ENCODE measurements around the gene TP53TG3D.
A peak's percentile ranks its signal among the peaks of the same experiment; 100 is the strongest.
"Not testable (repeated sequence)": the region's sequence is repeated elsewhere in the genome, so short reads cannot be mapped to it uniquely, and the experiment has no call there.

TP53TG3D gene

GRCh38 chr16:32252986-32253385 lies at the start of gene TP53TG3D:
Gene TP53TG3D, plus strand, starts transcription at chr16:32253286. Its CDS starts 68 bp downstream, at chr16:32253354.
- DNase-seq = not testable (repeated sequence)

- not testable (repeated sequence) for DNase-seq
Observed at GRCh38 chr16:32253507-32253906, 421 bp downstream of the TP53TG3D start.

GRCh38 chr16:32261526-32261925 lies 8.4 kb downstream of the TP53TG3D start:
- not testable (repeated sequence) for DNase-seq

GRCh38 chr16:32263552-32263951 lies 10.5 kb downstream of the TP53TG3D start:
- DNase-seq = not testable (repeated sequence)

GRCh38 chr16:32281910-32282309 lies 28.8 kb downstream of the TP53TG3D start:
- not testable (repeated sequence) for DNase-seq

GRCh38 chr16:32283024-32283423 lies 29.9 kb downstream of the TP53TG3D start:
- not testable (repeated sequence) for DNase-seq

GRCh38 chr16:32283917-32284495 lies 30.9 kb downstream of the TP53TG3D start:
- DNase-seq = not testable (repeated sequence)

- not testable (repeated sequence) for DNase-seq
Observed at GRCh38 chr16:32284800-32285796, 32.0 kb downstream of the TP53TG3D start.

GRCh38 chr16:32286193-32286592 lies 33.1 kb downstream of the TP53TG3D start:
- DNase-seq = not testable (repeated sequence)

GRCh38 chr16:32287743-32288142 lies 34.7 kb downstream of the TP53TG3D start:
- peak in 1 of 2 experiments; percentile 5 for DNase-seq

GRCh38 chr16:32289197-32289596 lies 36.1 kb downstream of the TP53TG3D start:
- DNase-seq = not testable (repeated sequence)

GRCh38 chr16:32302776-32303175 lies 49.7 kb downstream of the TP53TG3D start:
- DNase-seq = not testable (repeated sequence)

Measured in activated T-cell treated with anti-CD3 and anti-CD28 coated beads, Interleukin-2, amount 50 U/mL, for 48 hours (primary cell).